H54 (cell line): Measurements from ENCODE around the gene SLC6A7.

Source experiments
- DNase-seq: peaks from one replicate; pipeline ENCODE4 v3.0.0; 2011; ENCODE audit warnings: low spot score, mixed read lengths; ENCODE audit not compliant: insufficient read length
- FAIRE-seq: peaks from 3 replicates; lab custom pipeline; 2011; peaks lifted over from hg19 to GRCh38; lab: Jason Lieb, UNC
- POLR2A ChIP-seq: IDR thresholded peaks from 2 replicates; pipeline ENCODE4 v1.6.1; 2011; ENCODE audit warnings: low read depth, mild to moderate bottlenecking, low read length

SLC6A7 gene

GRCh38 chr5:150172556-150172955 lies 17.3 kb upstream of the SLC6A7 start:
- TF ChIP-seq POLR2A: no peak
- no peak for DNase-seq
- FAIRE-seq: no peak

GRCh38 chr5:150173161-150173560 lies 16.7 kb upstream of the SLC6A7 start:
- no peak for FAIRE-seq

GRCh38 chr5:150174285-150174684 lies 15.6 kb upstream of the SLC6A7 start:
- no peak for FAIRE-seq
- DNase-seq: no peak
- TF ChIP-seq POLR2A: no peak

More at GRCh38 chr5:150173161-150173560, 16.7 kb upstream of the SLC6A7 start:
- DNase-seq: no peak
- TF ChIP-seq POLR2A: no peak

- no peak for TF ChIP-seq POLR2A
Measured at GRCh38 chr5:150175076-150175475, 14.8 kb upstream of the SLC6A7 start.

GRCh38 chr5:150175536-150175935 lies 14.3 kb upstream of the SLC6A7 start:
- DNase-seq (peak; percentile 60), FAIRE-seq (no peak)
- no peak for TF ChIP-seq POLR2A

More at GRCh38 chr5:150175076-150175475, 14.8 kb upstream of the SLC6A7 start:
- no peak for DNase-seq
- FAIRE-seq: no peak

GRCh38 chr5:150176745-150177477 lies 13.0 kb upstream of the SLC6A7 start:
- no peak for DNase-seq
- TF ChIP-seq POLR2A: no peak
- FAIRE-seq: no peak

GRCh38 chr5:150177721-150178120 lies 12.1 kb upstream of the SLC6A7 start:
- TF ChIP-seq POLR2A: no peak
- DNase-seq (no peak), FAIRE-seq (no peak)

GRCh38 chr5:150178262-150178661 lies 11.6 kb upstream of the SLC6A7 start:
- no peak for FAIRE-seq
- TF ChIP-seq POLR2A: no peak
- DNase-seq: no peak

GRCh38 chr5:150179019-150179620 lies 10.7 kb upstream of the SLC6A7 start:
- no peak for FAIRE-seq

GRCh38 chr5:150180241-150181026 lies 9.4 kb upstream of the SLC6A7 start:
- DNase-seq (no peak), FAIRE-seq (no peak)
- no peak for TF ChIP-seq POLR2A

More at GRCh38 chr5:150179019-150179620, 10.7 kb upstream of the SLC6A7 start:
- no peak for DNase-seq
- no peak for TF ChIP-seq POLR2A

GRCh38 chr5:150181027-150181426 lies 8.8 kb upstream of the SLC6A7 start:
- TF ChIP-seq POLR2A: no peak
- DNase-seq (no peak), FAIRE-seq (no peak)

- FAIRE-seq (no peak), DNase-seq (no peak)
- TF ChIP-seq POLR2A: no peak
Measured at GRCh38 chr5:150181766-150182545, 7.9 kb upstream of the SLC6A7 start.

GRCh38 chr5:150182774-150183173 lies 7.1 kb upstream of the SLC6A7 start:
- no peak for TF ChIP-seq POLR2A
- FAIRE-seq (no peak), DNase-seq (no peak)

GRCh38 chr5:150183436-150183835 lies 6.4 kb upstream of the SLC6A7 start:
- FAIRE-seq: no peak
- no peak for TF ChIP-seq POLR2A
- DNase-seq: no peak
